Type B pancreatic cell (in vitro differentiated cells): ENCODE results near the gene ZNF442. TPM values are rescaled to one million over a fixed set of nuclear protein-coding genes. Genes with fewer than 3 reads are reported as not detected.

Experiments
- total RNA-seq: library from RNA; stranded (reverse); gene quantifications from 2 replicates; pipeline ENCODE4 v1.2.1, GENCODE V29; 2021; ENCODE audit warnings: low replicate concordance

Gene ZNF442
- total RNA-seq, 1 donor from 2014 or later: 5.1 TPM

Other genes with a start within 250 kb of the ZNF442 start
- 9.0 and 9.9 TPM in 2 replicates for gene ZNF20, start 225.3 kb downstream of the ZNF442 start, total RNA-seq
- gene ZNF625, start 208.9 kb downstream of the ZNF442 start, total RNA-seq: 14.8 and 23.3 TPM in 2 replicates
- gene ZNF136, start 202.6 kb downstream of the ZNF442 start, total RNA-seq: 14.1 and 21.0 TPM in 2 replicates
- 11.7 and 13.0 TPM in 2 replicates for gene ZNF44, start 70.8 kb downstream of the ZNF442 start, total RNA-seq
- gene ZNF563, start 32.0 kb downstream of the ZNF442 start, total RNA-seq: 2.6 and 2.7 TPM in 2 replicates
- gene ZNF799, start 35.6 kb upstream of the ZNF442 start, total RNA-seq: 5.4 and 6.5 TPM in 2 replicates
- 7.7 TPM in 2 replicates for gene ZNF443, start 75.3 kb upstream of the ZNF442 start, total RNA-seq
- gene ZNF709, start 119.1 kb upstream of the ZNF442 start, total RNA-seq: 3.6 and 5.6 TPM in 2 replicates
- gene ZNF564, start 185.8 kb upstream of the ZNF442 start, total RNA-seq: 11.0 and 14.5 TPM in 2 replicates
- 11.2 and 11.4 TPM in 2 replicates for gene ZNF490, start 245.1 kb upstream of the ZNF442 start, total RNA-seq
- 21.1 and 27.4 TPM in 2 replicates for gene ZNF791, start 245.2 kb upstream of the ZNF442 start, total RNA-seq